K562 (cell line): ENCODE results near the gene UAP1. TPM values are rescaled to one million over a fixed set of nuclear protein-coding genes. Genes with fewer than 3 reads are reported as not detected.
A peak's percentile ranks its signal among the peaks of the same experiment; 100 is the strongest.

Experiments
- ATAC-seq: fragments of 200-7000 bp; cut with Tn5 transposase; 3 replicates; pipeline ENCODE4 v1.9.1; 2020; ENCODE audit warnings: moderate library complexity
- BruUV-seq: library from RNA; stranded (reverse); fragments of 400-500 nt; replicated peaks from 2 replicates; lab custom pipeline; 2021; lab: Mats Ljungman, UMichigan
- CTCF ChIA-PET: fragments of 300-600 bp; formaldehyde crosslinking; extraction: SDS; loops from one replicate; lab custom pipeline; 2021; ENCODE audit warnings: low intra/inter-chr PET ratio; lab: Yijun Ruan, JAX
- POLR2A ChIA-PET: fragments of 300-600, 350-650 bp; sonication (Branson Sonifier 250); formaldehyde crosslinking; extraction: SDS; loops from one replicate; lab custom pipeline; 2021; ENCODE audit warnings: antibody characterized with exemption, inconsistent platforms; lab: Yijun Ruan, JAX
- DNase-seq, 4 experiments: peaks; one replicate each; pipeline versions ENCODE4 v3.0.0 to v3.0.0-alpha.2; 2011 to 2018; ENCODE audit warnings: low spot score in 3 of 4, mixed read lengths in 3 of 4; ENCODE audit errors: extremely low read depth in 1 of 4
- FAIRE-seq: peaks from 2 replicates; lab custom pipeline; 2011; peaks lifted over from hg19 to GRCh38; lab: Jason Lieb, UNC
- H2AFZ ChIP-seq: 2 replicates; pipeline ENCODE4 v1.6.0; 2011; ENCODE audit warnings: low read depth, low read length, control low read depth, inconsistent platforms
- H3K27ac ChIP-seq: fragments of 200-600 bp; 3 replicates; pipeline ENCODE4 v1.8.0; 2011; ENCODE audit warnings: low read depth, mild to moderate bottlenecking, control low read depth, inconsistent platforms, low read length, moderate library complexity, mixed read lengths; ENCODE audit errors: extremely low read depth
- H3K27me3 ChIP-seq, 2 experiments: fragments of 300-600 bp in 1 of 2; 2 replicates in 1 of 2; 3 replicates in 1 of 2; pipeline versions ENCODE4 v1.6.0 to v1.8.0; 2011; ENCODE audit warnings: inconsistent platforms in 2 of 2, low read length in 2 of 2, mild to moderate bottlenecking in 1 of 2, mixed read lengths in 1 of 2, moderate library complexity in 1 of 2; ENCODE audit not compliant: control insufficient read depth in 2 of 2, insufficient read depth in 2 of 2
- H3K36me3 ChIP-seq: fragments of 300-600 bp; 3 replicates; pipeline ENCODE4 v1.8.0; 2011; ENCODE audit warnings: mild to moderate bottlenecking, low read length, inconsistent platforms; ENCODE audit not compliant: control insufficient read depth, insufficient read depth
- H3K4me1 ChIP-seq, 2 experiments: fragments of 200-600 bp in 1 of 2; replicated peaks in 1 of 2; 2 replicates in 1 of 2; 3 replicates in 1 of 2; pipeline versions ENCODE4 v1.5.1 to v1.8.0; 2011; ENCODE audit warnings: inconsistent platforms in 2 of 2, low read length in 2 of 2, mild to moderate bottlenecking in 1 of 2, mixed read lengths in 1 of 2, moderate library complexity in 1 of 2; ENCODE audit not compliant: control insufficient read depth in 2 of 2, insufficient read depth in 2 of 2
- H3K4me2 ChIP-seq: 2 replicates; pipeline ENCODE4 v1.6.1; 2011; ENCODE audit warnings: low read length, control low read depth, inconsistent platforms, mixed read lengths; ENCODE audit not compliant: insufficient read depth
- H3K4me3 ChIP-seq: fragments of 200-600 bp; sonication (generic), shearing (Covaris generic); 2 replicates; pipeline ENCODE4 v1.5.1; 2016; ENCODE audit warnings: control low read depth, inconsistent platforms
- H3K79me2 ChIP-seq: fragments of 200-600 bp; 3 replicates; pipeline ENCODE4 v1.8.0; 2011; ENCODE audit warnings: low read length, inconsistent platforms; ENCODE audit not compliant: control insufficient read depth, insufficient read depth
- H3K9ac ChIP-seq, 2 experiments: 2 replicates each; pipeline versions ENCODE4 v1.6.0 to v1.6.1; 2011; ENCODE audit warnings: low read depth in 2 of 2, low read length in 2 of 2, control low read depth in 1 of 2, inconsistent platforms in 1 of 2, mild to moderate bottlenecking in 1 of 2, mixed read lengths in 1 of 2; ENCODE audit not compliant: insufficient read depth in 1 of 2
- H3K9me1 ChIP-seq: one replicate; pipeline ENCODE4 v1.6.0; 2011; ENCODE audit warnings: inconsistent platforms, mild to moderate bottlenecking, low read length, moderate library complexity; ENCODE audit not compliant: control insufficient read depth, insufficient read depth
- H3K9me3 ChIP-seq: replicated peaks from 2 replicates; pipeline ENCODE4 v1.5.1; 2011; ENCODE audit warnings: low read depth, low read length, inconsistent platforms; ENCODE audit not compliant: control insufficient read depth, insufficient read depth
- H4K20me1 ChIP-seq: replicated peaks from 2 replicates; pipeline ENCODE4 v1.6.1; 2011; ENCODE audit warnings: low read length, inconsistent platforms, mixed read lengths; ENCODE audit not compliant: control insufficient read depth, insufficient read depth
- CCAR2 ChIP-seq: fragments of 200-400 bp; formaldehyde crosslinking; IDR thresholded peaks from 2 replicates; pipeline ENCODE4 v1.6.1; 2017; ENCODE audit warnings: mild to moderate bottlenecking, low read depth, low read length
- CXXC5 ChIP-seq: fragments of 250-450 bp; sonication (Bioruptor Pico); IDR thresholded peaks from 2 replicates; pipeline ENCODE4 v1.8.0; 2022; ENCODE audit warnings: inconsistent platforms, mild to moderate bottlenecking, moderate library complexity
- EP400 ChIP-seq: fragments of 450-650 bp; IDR thresholded peaks from 2 replicates; pipeline ENCODE4 v1.6.1; 2017; ENCODE audit warnings: antibody characterized with exemption, mild to moderate bottlenecking, moderate library complexity
- HIVEP1 ChIP-seq: fragments of 250-450 bp; sonication (Bioruptor Pico); IDR thresholded peaks from 2 replicates; pipeline ENCODE4 v1.4.0; 2020; ENCODE audit warnings: mild to moderate bottlenecking
- MLLT1 ChIP-seq, 2 experiments: fragments of 450-650 bp; IDR thresholded peaks; 2 replicates each; pipeline ENCODE4 v1.6.1; 2016
- PYGO2 ChIP-seq: fragments of 450-650 bp; IDR thresholded peaks from 2 replicates; pipeline ENCODE4 v1.6.1; 2016; ENCODE audit warnings: mild to moderate bottlenecking, missing genetic modification characterization, moderate library complexity, missing compliant biosample characterization
- SIX5 ChIP-seq, 2 experiments: IDR thresholded peaks; 2 replicates each; pipeline ENCODE4 v1.6.1; 2011; ENCODE audit warnings: low read length in 2 of 2, borderline replicate concordance in 1 of 2, low read depth in 1 of 2, mild to moderate bottlenecking in 1 of 2, moderate library complexity in 1 of 2; ENCODE audit not compliant: insufficient read depth in 1 of 2
- SMARCA5 ChIP-seq: fragments of 450-650 bp; IDR thresholded peaks from 2 replicates; pipeline ENCODE4 v1.6.1; 2016
- U2AF1 ChIP-seq: fragments of 200-400 bp; formaldehyde crosslinking; optimal IDR thresholded peaks from 2 replicates; pipeline ENCODE3; 2017; ENCODE audit warnings: mild to moderate bottlenecking, low read depth, low read length, moderate library complexity
- ZBTB17 ChIP-seq: fragments of 450-650 bp; formaldehyde crosslinking; IDR thresholded peaks from 2 replicates; pipeline ENCODE4 v1.4.0; 2020; ENCODE audit warnings: mild to moderate bottlenecking
- ZBTB5 ChIP-seq: fragments of 450-650 bp; IDR thresholded peaks from 2 replicates; pipeline ENCODE4 v1.6.1; 2017; ENCODE audit warnings: antibody characterized with exemption
- ZMIZ1 ChIP-seq, 2 experiments: fragments of 150-350 bp in 1 of 2; IDR thresholded peaks; 2 replicates each; pipeline ENCODE4 v1.6.1; 2012 to 2016; ENCODE audit warnings: low read depth in 2 of 2, low read length in 2 of 2, mild to moderate bottlenecking in 1 of 2, moderate library complexity in 1 of 2
- ZNF354B ChIP-seq: fragments of 250-450 bp; sonication (Bioruptor Pico); IDR thresholded peaks from 2 replicates; pipeline ENCODE4 v1.4.0; 2020
- ZNF740 ChIP-seq, 3 experiments: fragments of 200-800 bp in 1 of 3; sonication (Bioruptor generic) in 1 of 3; sonication (generic) in 1 of 3; formaldehyde crosslinking in 1 of 3; IDR thresholded peaks; 2 replicates each; pipeline versions ENCODE4 v1.6.1 to v1.8.0; 2016 to 2022; ENCODE audit warnings: mild to moderate bottlenecking in 2 of 3, missing compliant biosample characterization in 2 of 3, missing genetic modification characterization in 2 of 3, missing genetic modification reagents in 1 of 3
- ZSCAN29 ChIP-seq: fragments of 450-650 bp; IDR thresholded peaks from 2 replicates; pipeline ENCODE4 v1.6.1; 2017
- WGBS: fragments of 100-300 bp; shearing (Covaris generic); methylation state at CpG from one replicate; pipeline ENCODE4 v1.1.6; 2016; ENCODE audit warnings: low coverage, mixed read lengths; ENCODE audit not compliant: insufficient coverage; ENCODE audit errors: missing lambda C conversion rate; 5-methylcytosine and 5-hydroxymethylcytosine counted together
- in situ Hi-C: fragments of 300-500 bp; cut with MboI; formaldehyde crosslinking; loops from 4 replicates; pipeline ENCODE4 v1.15.0; 2018; ENCODE audit warnings: inconsistent platforms, mixed read lengths
- intact Hi-C: fragments of 100-400 bp; cut with micrococcal nuclease; formaldehyde crosslinking; loops from 2 replicates; pipeline ENCODE4 v1.14.2; 2022
- polyA plus RNA-seq, 8 experiments: library from polyadenylated mRNA; depleted of rRNA in 4 of 8; stranded (reverse) in 5 of 8; unstranded in 3 of 8; fragments of >200 nt; fragmentation: Nextera tagmentation in 2 of 8; fragmentation: Illumina TruSeq in 1 of 8; extraction: Ambion mirVana in 2 of 8; extraction: Trizol in 1 of 8; gene quantifications; 2 replicates each; pipeline versions ENCODE4 v1.2.1 to v1.2.3, GENCODE V29; 2011 to 2014; ENCODE audit warnings: inconsistent platforms in 1 of 8, missing spikeins in 1 of 8
- total RNA-seq, 7 experiments: library from RNA; depleted of rRNA in 6 of 7; stranded (reverse); fragments of >200 nt in 6 of 7; fragmentation: Illumina TruSeq in 2 of 7; extraction: Trizol in 2 of 7; gene quantifications; 2 replicates each; pipeline versions ENCODE4 v1.2.1 to v1.2.3, GENCODE V29; 2011 to 2021; ENCODE audit warnings: low replicate concordance in 1 of 7

Gene UAP1
- total and polyA plus RNA-seq, 9 of the 15 experiments (the other 6 are each of a cell fraction or from before 2014, with no cell fraction given), result 182 to 317 (median 213) TPM

GRCh38 chr1:162632698-162633080 is 71.2 kb downstream of the UAP1 start:
- Histone ChIP-seq H3K4me2 (no peak overlapping the region), H3K9me1 (no peaks in the 10 kb centered on the region), H4K20me1 (no peaks in the 10 kb centered on the region), H2AFZ (peak overlapping the region; percentile 37; the same call in 1 of the 2 replicates), H3K27ac (no peak overlapping the region), H3K4me3 (no peak overlapping the region), H3K9me3 (no peaks in the 10 kb centered on the region), H3K79me2 (no peaks in the 10 kb centered on the region), H3K27me3 (no peaks in the 10 kb centered on the region), H3K36me3 (no peaks in the 10 kb centered on the region), H3K9ac (no peak overlapping the region), H3K4me1 (peaks cover 7 to 27% of the 10 kb centered on the region in 2 experiments)
- ChIA-PET POLR2A (interaction anchor here (0.6 to 2.5 kb wide), 4 partner anchors 8 to 530 kb away, joined by 3 to 12 read pairs (median 4); no protein-coding TSS in a partner anchor), CTCF (no interaction called here)
- intact Hi-C loops (no loop called here), in situ Hi-C loops (no loop called here)
- DNase-seq (no peak), ATAC-seq (peak; percentile 26; the same call in 2 of the 3 replicates), FAIRE-seq (no peak)
- BruUV-seq, result no TSS peak
- WGBS, result 48% methylated on average over 4 of the region's 4 CpGs
- TF ChIP-seq ZBTB5, result no peak
- no peak for TF ChIP-seq ZSCAN29
- TF ChIP-seq PYGO2 (tag), result 0 out of 2 replicates have a peak, but pooled peaks have one; percentile 42
- TF ChIP-seq CCAR2, result no peak
- TF ChIP-seq HIVEP1 (CRISPR knock-in tag), result no peak
- no peak for TF ChIP-seq ZNF740 (CRISPR knock-in tag; IDR thresholded peaks at IDR 0.05)
- TF ChIP-seq ZNF740 (tag; IDR thresholded peaks at IDR 0.05), result peak in 1 of 2 experiments; percentile 60; a peak in 1 of 4 replicates
- no peak for TF ChIP-seq SIX5 (IDR thresholded peaks at IDR 0.05; ENCODE audit: borderline replicate concordance in 1 of 2, insufficient read depth in 1 of 2, low read depth in 1 of 2, low read length in 2 of 2)
- TF ChIP-seq ZMIZ1 (IDR thresholded peaks at IDR 0.05; ENCODE audit: low read depth in 2 of 2, low read length in 2 of 2), result peak in 1 of 2 experiments; percentile 84; a peak in 2 of 4 replicates
- peak; percentile 99 for TF ChIP-seq ZBTB17 (CRISPR knock-in tag)
- peak; percentile 40 to 100; a peak in 2 of 4 replicates for TF ChIP-seq MLLT1 (IDR thresholded peaks at IDR 0.05)
- 0 out of 2 replicates have a peak, but pooled peaks have one; percentile 18 for TF ChIP-seq CXXC5
- TF ChIP-seq ZNF354B (CRISPR knock-in tag), result no peak
- no peak for TF ChIP-seq U2AF1
- TF ChIP-seq EP400, result 0 out of 2 replicates have a peak, but pooled peaks have one; percentile 16
- TF ChIP-seq SMARCA5, result no peak
